Left ventricle myocardium inferior (tissue), 1 donor: ENCODE measurements around the gene LSP1. TPM values are rescaled to one million over a fixed set of nuclear protein-coding genes. Genes with fewer than 3 reads are reported as not detected.

Experiments
- DNase-seq: peaks from one replicate; pipeline ENCODE4 v3.0.0-alpha.2; 2020
- H3K27ac ChIP-seq: fragments of 200-600 bp; replicated peaks from 2 replicates; pipeline ENCODE4 v1.8.0; 2021
- H3K27me3 ChIP-seq: fragments of 200-600 bp; 2 replicates; pipeline ENCODE4 v1.8.0; 2021; ENCODE audit warnings: low read depth
- H3K36me3 ChIP-seq: fragments of 200-600 bp; 2 replicates; pipeline ENCODE4 v1.8.0; 2021
- H3K4me1 ChIP-seq: fragments of 200-600 bp; 2 replicates; pipeline ENCODE4 v1.8.0; 2021
- H3K4me3 ChIP-seq: fragments of 200-600 bp; 2 replicates; pipeline ENCODE4 v1.8.0; 2021; ENCODE audit warnings: mild to moderate bottlenecking, moderate library complexity
- H3K9me3 ChIP-seq: fragments of 200-600 bp; replicated peaks from 2 replicates; pipeline ENCODE4 v1.8.0; 2021
- CTCF ChIP-seq: fragments of 200-600 bp; IDR thresholded peaks from 2 replicates; pipeline ENCODE4 v1.8.0; 2021; ENCODE audit warnings: antibody characterized with exemption, mild to moderate bottlenecking, borderline replicate concordance
- intact Hi-C: fragments of 100-400 bp; cut with micrococcal nuclease; formaldehyde crosslinking; loops from one replicate; pipeline ENCODE4 v1.11.0; 2022
- total RNA-seq: library from RNA; stranded (reverse); fragmentation: NEBNext Ultra II Directional; extraction: Animal tissue kit (Norgen Biotek cat#: 25700); gene quantifications from one replicate; pipeline ENCODE4 v1.2.1, GENCODE V29; 2021
- donor health status: DM: no; HTN: yes; CAD: no; lungs with severe emphysema.

Gene LSP1
- total RNA-seq, 1 donor from 2014 or later, result 19.7 TPM

- no peaks in the 10 kb centered on the region for H3K4me1 ChIP-seq
- no peaks in the 10 kb centered on the region for H3K27me3 ChIP-seq
- no peak for DNase-seq
- intact Hi-C loops, result loop anchor here (10.0 kb wide), 1 partner anchor 45 kb away; the partner anchor contains the start of gene MRPL23
- H3K4me3 ChIP-seq, result no peak overlapping the region
- TF ChIP-seq CTCF, result no peak
- H3K36me3 ChIP-seq, result no peaks in the 10 kb centered on the region
- no peak overlapping the region for H3K27ac ChIP-seq
- H3K9me3 ChIP-seq, result no peaks in the 10 kb centered on the region
Observed at GRCh38 chr11:1899686-1900085, 46.8 kb downstream of the LSP1 start.

GRCh38 chr11:1906181-1906580 is 53.3 kb downstream of the LSP1 start:
- Histone ChIP-seq H3K27me3 (no peaks in the 10 kb centered on the region), H3K27ac (peak overlapping the region; percentile 92), H3K9me3 (no peaks in the 10 kb centered on the region), H3K4me1 (peaks cover 46% of the 10 kb centered on the region), H3K36me3 (no peaks in the 10 kb centered on the region), H3K4me3 (no peak overlapping the region)
- intact Hi-C loops, result no loop called here
- DNase-seq, result no peak
- TF ChIP-seq CTCF, result no peak

GRCh38 chr11:1906611-1907423 is 53.9 kb downstream of the LSP1 start:
- Histone ChIP-seq H3K4me3 (no peak overlapping the region), H3K36me3 (no peaks in the 10 kb centered on the region), H3K9me3 (no peaks in the 10 kb centered on the region), H3K4me1 (peaks cover 46% of the 10 kb centered on the region), H3K27ac (peak overlapping the region; percentile 92), H3K27me3 (no peaks in the 10 kb centered on the region)
- no peak for TF ChIP-seq CTCF
- DNase-seq, result no peak
- intact Hi-C loops, result no loop called here

GRCh38 chr11:1908618-1909017 is 55.7 kb downstream of the LSP1 start:
- H3K4me3 ChIP-seq, result peak overlapping the region; percentile 4
- intact Hi-C loops, result no loop called here

GRCh38 chr11:1909524-1909923 is 56.6 kb downstream of the LSP1 start:
- TF ChIP-seq CTCF, result no peak
- peak overlapping the region; percentile 92 for H3K27ac ChIP-seq
- intact Hi-C loops, result no loop called here
- H3K4me1 ChIP-seq, result peaks cover 53% of the 10 kb centered on the region
- no peaks in the 10 kb centered on the region for H3K9me3 ChIP-seq
- H3K27me3 ChIP-seq, result no peaks in the 10 kb centered on the region
- DNase-seq, result no peak
- H3K4me3 ChIP-seq, result no peak overlapping the region
- no peaks in the 10 kb centered on the region for H3K36me3 ChIP-seq

More at GRCh38 chr11:1908618-1909017, 55.7 kb downstream of the LSP1 start:
- DNase-seq, result no peak
- Histone ChIP-seq H3K4me1 (peaks cover 53% of the 10 kb centered on the region), H3K36me3 (no peaks in the 10 kb centered on the region), H3K27ac (peak overlapping the region; percentile 92), H3K27me3 (no peaks in the 10 kb centered on the region), H3K9me3 (no peaks in the 10 kb centered on the region)
- TF ChIP-seq CTCF, result no peak
